H1 (cell line): ENCODE measurements around the gene TLR9. TPM values are rescaled to one million over a fixed set of nuclear protein-coding genes. Genes with fewer than 3 reads are reported as not detected.

Experiments
- CTCF ChIA-PET: fragments of 300-600 bp; sonication (Branson Sonifier 250); formaldehyde crosslinking; loops from one replicate; lab custom pipeline; 2021; ENCODE audit not compliant: partially characterized antibody; lab: Charles Lee
- POLR2A ChIA-PET: fragments of 300-600 bp; sonication (Branson Sonifier 250); formaldehyde crosslinking; loops from one replicate; lab custom pipeline; 2021; ENCODE audit warnings: inconsistent platforms; ENCODE audit not compliant: partially characterized antibody; lab: Charles Lee
- DNase-seq, 2 experiments: peaks; one replicate each; pipeline versions ENCODE4 v3.0.0 to v3.0.0-alpha.2; 2010 to 2022; ENCODE audit warnings: low spot score in 2 of 2, low read depth in 1 of 2, mixed read lengths in 1 of 2
- FAIRE-seq: peaks from 2 replicates; lab custom pipeline; 2011; peaks lifted over from hg19 to GRCh38; lab: Jason Lieb, UNC
- H2AFZ ChIP-seq: 2 replicates; pipeline ENCODE4 v1.8.1; 2012; ENCODE audit warnings: low read length, inconsistent platforms
- H2AK5ac ChIP-seq: 2 replicates; pipeline ENCODE4 v1.6.1; 2013; ENCODE audit warnings: low read depth, low read length
- H2BK120ac ChIP-seq: replicated peaks from 2 replicates; pipeline ENCODE3; 2013; ENCODE audit warnings: low read depth, low read length, inconsistent platforms
- H2BK12ac ChIP-seq: 2 replicates; pipeline ENCODE4 v1.6.1; 2013; ENCODE audit warnings: low read depth, low read length
- H2BK15ac ChIP-seq: 2 replicates; pipeline ENCODE4 v1.6.1; 2013; ENCODE audit warnings: low read length
- H2BK20ac ChIP-seq: 2 replicates; pipeline ENCODE4 v1.6.1; 2013; ENCODE audit warnings: low read length
- H2BK5ac ChIP-seq: 2 replicates; pipeline ENCODE4 v1.6.1; 2013; ENCODE audit warnings: low read depth, low read length
- H3K14ac ChIP-seq: 2 replicates; pipeline ENCODE4 v1.6.1; 2013; ENCODE audit warnings: inconsistent platforms; ENCODE audit not compliant: insufficient read length
- H3K18ac ChIP-seq: 2 replicates; pipeline ENCODE4 v1.6.1; 2013; ENCODE audit warnings: low read length; ENCODE audit errors: extremely low read depth
- H3K23ac ChIP-seq: 2 replicates; pipeline ENCODE4 v1.6.1; 2013; ENCODE audit warnings: inconsistent platforms; ENCODE audit not compliant: insufficient read length
- H3K23me2 ChIP-seq: 2 replicates; pipeline ENCODE4 v1.6.1; 2013; ENCODE audit warnings: low read depth, low read length
- H3K27ac ChIP-seq: 2 replicates; pipeline ENCODE4 v1.6.1; 2011; ENCODE audit warnings: low read depth, low read length, inconsistent platforms
- H3K27me3 ChIP-seq, 4 experiments: replicated peaks in 1 of 4; 1 replicate in 1 of 4; 2 replicates in 3 of 4; pipeline versions ENCODE4 v1.6.1 to v1.8.1; 2011 to 2013; ENCODE audit warnings: low read length in 3 of 4, mild to moderate bottlenecking in 3 of 4, inconsistent platforms in 2 of 4, mixed read lengths in 2 of 4, moderate library complexity in 1 of 4; ENCODE audit not compliant: control insufficient read depth in 3 of 4, insufficient read depth in 3 of 4; ENCODE audit errors: extremely low read depth in 1 of 4
- H3K36me3 ChIP-seq, 4 experiments: 2 replicates each; pipeline versions ENCODE4 v1.6.1 to v1.8.1; 2011 to 2013; ENCODE audit warnings: mild to moderate bottlenecking in 4 of 4, low read length in 3 of 4, moderate library complexity in 2 of 4, control low read depth in 1 of 4, inconsistent platforms in 1 of 4; ENCODE audit not compliant: insufficient read depth in 4 of 4, control insufficient read depth in 2 of 4
- H3K4ac ChIP-seq: replicated peaks from 2 replicates; pipeline ENCODE3; 2013; ENCODE audit warnings: low read length, low read depth, mixed read lengths, inconsistent platforms; ENCODE audit not compliant: insufficient read length
- H3K4me1 ChIP-seq, 4 experiments: replicated peaks in 1 of 4; 1 replicate in 1 of 4; 2 replicates in 3 of 4; pipeline versions ENCODE4 v1.6.1 to v1.8.1; 2011 to 2013; ENCODE audit warnings: low read length in 3 of 4, inconsistent platforms in 2 of 4, mixed read lengths in 1 of 4; ENCODE audit not compliant: insufficient read depth in 4 of 4, control insufficient read depth in 3 of 4
- H3K4me2 ChIP-seq, 2 experiments: 2 replicates each; pipeline versions ENCODE4 v1.6.1 to v1.8.1; 2011 to 2013; ENCODE audit warnings: low read depth in 2 of 2, low read length in 2 of 2, control low read depth in 1 of 2, inconsistent platforms in 1 of 2, mild to moderate bottlenecking in 1 of 2; ENCODE audit not compliant: insufficient read depth in 1 of 2
- H3K4me3 ChIP-seq, 4 experiments: fragments of 200-600, 300-600 bp in 1 of 4; sonication (generic), shearing (Covaris generic), sonication (Bioruptor Twin) in 1 of 4; 2 replicates each; pipeline versions ENCODE4 v1.5.1 to v1.8.1; 2011 to 2016; ENCODE audit warnings: low read length in 4 of 4, low read depth in 3 of 4, control low read depth in 2 of 4, inconsistent platforms in 2 of 4, mild to moderate bottlenecking in 2 of 4, mixed read lengths in 1 of 4, moderate library complexity in 1 of 4; ENCODE audit not compliant: insufficient read depth in 2 of 4; ENCODE audit errors: extremely low read depth in 1 of 4
- H3K56ac ChIP-seq: replicated peaks from 2 replicates; pipeline ENCODE3; 2013; ENCODE audit warnings: low read depth, mild to moderate bottlenecking, mixed read lengths, low read length, inconsistent platforms; ENCODE audit not compliant: insufficient read length
- H3K79me1 ChIP-seq: 2 replicates; pipeline ENCODE4 v1.6.1; 2013; ENCODE audit warnings: low read depth, low read length, control low read depth
- H3K79me2 ChIP-seq, 2 experiments: 2 replicates each; pipeline versions ENCODE4 v1.6.1 to v1.8.1; 2012 to 2013; ENCODE audit warnings: low read length in 2 of 2, mild to moderate bottlenecking in 2 of 2, inconsistent platforms in 1 of 2; ENCODE audit not compliant: insufficient read depth in 2 of 2, control insufficient read depth in 1 of 2
- H3K9ac ChIP-seq, 4 experiments: replicated peaks in 1 of 4; 1 replicate in 1 of 4; 2 replicates in 3 of 4; pipeline versions ENCODE4 v1.6.1 to v1.8.1; 2011 to 2013; ENCODE audit warnings: low read depth in 3 of 4, low read length in 3 of 4, control low read depth in 2 of 4, mild to moderate bottlenecking in 2 of 4, moderate library complexity in 2 of 4, inconsistent platforms in 1 of 4; ENCODE audit errors: extremely low read depth in 1 of 4
- H3K9me3 ChIP-seq, 2 experiments: 2 replicates each; pipeline versions ENCODE4 v1.6.1 to v1.8.1; 2012 to 2013; ENCODE audit warnings: mild to moderate bottlenecking in 2 of 2, moderate library complexity in 2 of 2, control low read depth in 1 of 2, inconsistent platforms in 1 of 2, low read depth in 1 of 2, low read length in 1 of 2, mixed read lengths in 1 of 2; ENCODE audit not compliant: insufficient read depth in 2 of 2
- H4K20me1 ChIP-seq, 2 experiments: replicated peaks in 1 of 2; 2 replicates each; pipeline versions ENCODE3 to v1.8.1; 2011 to 2013; ENCODE audit warnings: inconsistent platforms in 2 of 2, low read length in 2 of 2, mild to moderate bottlenecking in 1 of 2; ENCODE audit not compliant: insufficient read depth in 2 of 2, control insufficient read depth in 1 of 2
- H4K5ac ChIP-seq: 2 replicates; pipeline ENCODE4 v1.6.1; 2013; ENCODE audit warnings: low read length, low read depth, mixed read lengths, inconsistent platforms; ENCODE audit not compliant: insufficient read length
- H4K8ac ChIP-seq: 2 replicates; pipeline ENCODE4 v1.8.0; 2013; ENCODE audit warnings: mild to moderate bottlenecking, moderate library complexity, low read length, inconsistent platforms; ENCODE audit not compliant: insufficient read depth; ENCODE audit errors: extremely low read depth
- H4K91ac ChIP-seq: replicated peaks from 2 replicates; pipeline ENCODE3; 2013; ENCODE audit warnings: low read length, mixed read lengths, inconsistent platforms; ENCODE audit not compliant: insufficient read length
- CREB1 ChIP-seq: IDR thresholded peaks from 2 replicates; pipeline ENCODE4 v1.6.1; 2012; ENCODE audit warnings: inconsistent platforms
- FOSL1 ChIP-seq: IDR thresholded peaks from 2 replicates; pipeline ENCODE4 v1.6.1; 2011; ENCODE audit warnings: mild to moderate bottlenecking, low read depth, low read length, moderate library complexity; ENCODE audit not compliant: insufficient read depth
- MAFK ChIP-seq: IDR thresholded peaks from 2 replicates; pipeline ENCODE4 v1.6.1; 2012; ENCODE audit warnings: low read depth, mild to moderate bottlenecking, improper control_type of control experiment, low read length
- SRF ChIP-seq: IDR thresholded peaks from 2 replicates; pipeline ENCODE4 v1.6.1; 2011; ENCODE audit warnings: mild to moderate bottlenecking, low read depth, low read length, moderate library complexity
- WGBS, 2 experiments: shearing (Covaris generic) in 1 of 2; methylation state at CpG; one replicate each; pipeline versions ENCODE4 v1.1.6 to v1.1.7; 2013 to 2015; ENCODE audit warnings: low lambda C conversion rate in 2 of 2, mixed read lengths in 2 of 2, inconsistent platforms in 1 of 2, low coverage in 1 of 2, missing lambda C conversion rate in 1 of 2; ENCODE audit not compliant: insufficient replicate concordance in 2 of 2, insufficient coverage in 1 of 2, insufficient read length in 1 of 2; ENCODE audit errors: extremely low coverage in 1 of 2, missing lambda C conversion rate in 1 of 2; 5-methylcytosine and 5-hydroxymethylcytosine counted together
- polyA plus RNA-seq, 7 experiments: library from polyadenylated mRNA; depleted of rRNA in 3 of 7; stranded (reverse) in 5 of 7; unstranded in 2 of 7; fragments of >200 nt in 5 of 7; fragments of 200-250 nt in 2 of 7; gene quantifications; 1 replicate in 5 of 7; 2 replicates in 1 of 7; 4 replicates in 1 of 7; pipeline versions ENCODE4 v1.2.1 to v1.2.3, GENCODE V29; 2011 to 2013; ENCODE audit warnings: missing spikeins in 2 of 7, mixed read lengths in 2 of 7
- total RNA-seq: library from RNA; stranded (reverse); fragmentation: NEBNext Ultra II Directional; extraction: Animal tissue kit (Norgen Biotek cat#: 25700); gene quantifications from 2 replicates; pipeline ENCODE4 v1.2.1, GENCODE V29; 2021
- TF ChIP-seq, protein P1 (sequence below), 3 experiments: IDR thresholded peaks; 1 replicate in 2 of 3; 2 replicates in 1 of 3; pipeline versions ENCODE4 v1.5.1 to v1.6.1; 2011; ENCODE audit warnings: low read length in 3 of 3, mild to moderate bottlenecking in 3 of 3, inconsistent platforms in 2 of 3, low read depth in 1 of 3, moderate library complexity in 1 of 3; ENCODE audit not compliant: insufficient read depth in 1 of 3; ENCODE audit errors: control extremely low read depth in 1 of 3

TLR9 gene
- total and polyA plus RNA-seq, 2 of the 8 experiments (the other 6 are each of a cell fraction or from before 2014, with no cell fraction given) = 0.05 TPM; not detected in 1

GRCh38 chr3:52176951-52177700 is 48.3 kb downstream of the TLR9 start:
- Histone ChIP-seq H3K4ac (no peak overlapping the region), H2AFZ (no peak overlapping the region), H3K36me3 (no peaks in the 10 kb centered on the region), H3K4me2 (no peak overlapping the region), H3K23ac (no peak overlapping the region), H2BK120ac (no peak overlapping the region), H2BK12ac (no peak overlapping the region), H2AK5ac (no peak overlapping the region), H3K4me3 (no peak overlapping the region), H3K27ac (no peak overlapping the region), H4K5ac (no peak overlapping the region), H3K18ac (no peak overlapping the region), H3K9ac (no peak overlapping the region), H2BK15ac (no peak overlapping the region), H3K56ac (no peak overlapping the region), H3K79me2 (no peaks in the 10 kb centered on the region), H3K23me2 (no peaks in the 10 kb centered on the region; the same call in 1 of the 2 replicates), H4K91ac (peak overlapping the region; percentile 27), H3K79me1 (no peaks in the 10 kb centered on the region), H3K4me1 (peaks cover 0 to 5% (median 1%) of the 10 kb centered on the region in 4 experiments; a peak in 2 of 7 replicates), H4K8ac (no peak overlapping the region), H3K27me3 (no peaks in the 10 kb centered on the region; a peak in 2 of 7 replicates), H3K14ac (no peak overlapping the region), H4K20me1 (no peaks in the 10 kb centered on the region), H3K9me3 (no peaks in the 10 kb centered on the region), H2BK20ac (no peak overlapping the region), H2BK5ac (no peak overlapping the region)
- CTCF ChIA-PET = interaction anchor here (0.9 to 2.9 kb wide), 4 partner anchors 9 to 172 kb away, joined by 3 to 10 read pairs (median 6); no protein-coding TSS in a partner anchor
- 85% methylated on average over 15 of the region's 15 CpGs; no CpG with 5 or more reads in 1 of the 2 experiments for WGBS, 2 experiments
- FAIRE-seq = no peak
- POLR2A ChIA-PET = interaction anchor here (0.7 kb wide), 1 partner anchor 15 kb away, joined by 3 read pairs; no protein-coding TSS in a partner anchor
- TF ChIP-seq SRF (no peak), FOSL1 (no peak), CREB1 (no peak), MAFK (no peak)
- TF ChIP-seq, protein P1, sequence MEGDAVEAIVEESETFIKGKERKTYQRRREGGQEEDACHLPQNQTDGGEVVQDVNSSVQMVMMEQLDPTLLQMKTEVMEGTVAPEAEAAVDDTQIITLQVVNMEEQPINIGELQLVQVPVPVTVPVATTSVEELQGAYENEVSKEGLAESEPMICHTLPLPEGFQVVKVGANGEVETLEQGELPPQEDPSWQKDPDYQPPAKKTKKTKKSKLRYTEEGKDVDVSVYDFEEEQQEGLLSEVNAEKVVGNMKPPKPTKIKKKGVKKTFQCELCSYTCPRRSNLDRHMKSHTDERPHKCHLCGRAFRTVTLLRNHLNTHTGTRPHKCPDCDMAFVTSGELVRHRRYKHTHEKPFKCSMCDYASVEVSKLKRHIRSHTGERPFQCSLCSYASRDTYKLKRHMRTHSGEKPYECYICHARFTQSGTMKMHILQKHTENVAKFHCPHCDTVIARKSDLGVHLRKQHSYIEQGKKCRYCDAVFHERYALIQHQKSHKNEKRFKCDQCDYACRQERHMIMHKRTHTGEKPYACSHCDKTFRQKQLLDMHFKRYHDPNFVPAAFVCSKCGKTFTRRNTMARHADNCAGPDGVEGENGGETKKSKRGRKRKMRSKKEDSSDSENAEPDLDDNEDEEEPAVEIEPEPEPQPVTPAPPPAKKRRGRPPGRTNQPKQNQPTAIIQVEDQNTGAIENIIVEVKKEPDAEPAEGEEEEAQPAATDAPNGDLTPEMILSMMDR (IDR thresholded peaks at IDR 0.05; ENCODE audit: control extremely low read depth in 1 of 3, insufficient read depth in 1 of 3, low read depth in 1 of 3, low read length in 3 of 3) = 0 out of 4 replicates have a peak, but pooled peaks of 1 of the 3 experiments have one; percentile 5
- DNase-seq = no peak
